Endodermal cell (in vitro differentiated cells): ENCODE data around the gene SDHC. TPM values are rescaled to one million over a fixed set of nuclear protein-coding genes. Genes with fewer than 3 reads are reported as not detected.
A peak's percentile ranks its signal among the peaks of the same experiment; 100 is the strongest.

Experiments used
- DNase-seq: peaks from one replicate; pipeline ENCODE4 v3.0.0-alpha.2; 2017
- H3K27ac ChIP-seq: 2 replicates; pipeline ENCODE4 v1.5.1; 2013; ENCODE audit warnings: mild to moderate bottlenecking, low read depth, low read length, moderate library complexity
- H3K27me3 ChIP-seq: 2 replicates; pipeline ENCODE4 v1.6.1; 2013; ENCODE audit warnings: mild to moderate bottlenecking, low read length, moderate library complexity; ENCODE audit not compliant: insufficient read depth, control insufficient read depth, poor library complexity, severe bottlenecking
- H3K36me3 ChIP-seq: 2 replicates; pipeline ENCODE4 v1.7.0; 2013; ENCODE audit warnings: mild to moderate bottlenecking, low read length, moderate library complexity; ENCODE audit not compliant: control insufficient read depth, insufficient read depth
- H3K4me1 ChIP-seq: one replicate; pipeline ENCODE4 v1.7.0; 2013; ENCODE audit warnings: low read length; ENCODE audit not compliant: control insufficient read depth, insufficient read depth
- H3K4me3 ChIP-seq: 2 replicates; pipeline ENCODE4 v1.5.1; 2013; ENCODE audit warnings: mild to moderate bottlenecking, low read length, moderate library complexity
- H3K9ac ChIP-seq: 2 replicates; pipeline ENCODE4 v1.6.1; 2013; ENCODE audit warnings: mild to moderate bottlenecking, low read length, moderate library complexity; ENCODE audit not compliant: poor library complexity, severe bottlenecking; ENCODE audit errors: extremely low read depth
- H3K9me3 ChIP-seq: 2 replicates; pipeline ENCODE4 v1.6.1; 2013; ENCODE audit warnings: mild to moderate bottlenecking, low read length, moderate library complexity; ENCODE audit not compliant: control insufficient read depth
- H3K27ac Mint-ChIP-seq: 2 replicates; pipeline ENCODE4 v1.8.0; 2020; ENCODE audit warnings: mixed read lengths
- H3K27me3 Mint-ChIP-seq: 2 replicates; pipeline ENCODE4 v1.8.0; 2021; ENCODE audit warnings: mild to moderate bottlenecking, mixed read lengths; ENCODE audit not compliant: insufficient read depth
- H3K36me3 Mint-ChIP-seq: 2 replicates; pipeline ENCODE4 v1.8.0; 2020; ENCODE audit warnings: low read depth, mixed read lengths
- H3K4me1 Mint-ChIP-seq: 2 replicates; pipeline ENCODE4 v1.8.0; 2020; ENCODE audit warnings: mixed read lengths
- H3K4me3 Mint-ChIP-seq: 2 replicates; pipeline ENCODE4 v1.8.0; 2020; ENCODE audit warnings: mild to moderate bottlenecking, moderate library complexity, mixed read lengths
- H3K9me3 Mint-ChIP-seq: 2 replicates; pipeline ENCODE4 v1.8.0; 2020; ENCODE audit warnings: mild to moderate bottlenecking, mixed read lengths
- CTCF ChIP-seq: fragments of 200-600 bp; sonication (generic); conservative IDR thresholded peaks from 2 replicates; pipeline ENCODE4 v1.5.0; 2021; ENCODE audit warnings: antibody characterized with exemption, mild to moderate bottlenecking
- WGBS, 2 experiments: methylation state at CpG; one replicate each; pipeline versions ENCODE4 v1.1.5 to v1.1.7; 2013; ENCODE audit warnings: missing lambda C conversion rate in 2 of 2, mixed read lengths in 1 of 2; ENCODE audit not compliant: insufficient coverage in 1 of 2, insufficient read length in 1 of 2; 5-methylcytosine and 5-hydroxymethylcytosine counted together
- total RNA-seq, 2 donors: library from RNA; stranded (reverse); fragmentation: NEBNext Ultra II Directional in 1 of 2; extraction: Animal tissue kit (Norgen Biotek cat#: 25700) in 1 of 2; gene quantifications; 2 replicates in 1 of 2; 3 replicates in 1 of 2; pipeline ENCODE4 v1.2.1, GENCODE V29; 2021

The SDHC gene
- total RNA-seq, 2 donors from 2014 or later = 270 to 296 TPM

DNA sequence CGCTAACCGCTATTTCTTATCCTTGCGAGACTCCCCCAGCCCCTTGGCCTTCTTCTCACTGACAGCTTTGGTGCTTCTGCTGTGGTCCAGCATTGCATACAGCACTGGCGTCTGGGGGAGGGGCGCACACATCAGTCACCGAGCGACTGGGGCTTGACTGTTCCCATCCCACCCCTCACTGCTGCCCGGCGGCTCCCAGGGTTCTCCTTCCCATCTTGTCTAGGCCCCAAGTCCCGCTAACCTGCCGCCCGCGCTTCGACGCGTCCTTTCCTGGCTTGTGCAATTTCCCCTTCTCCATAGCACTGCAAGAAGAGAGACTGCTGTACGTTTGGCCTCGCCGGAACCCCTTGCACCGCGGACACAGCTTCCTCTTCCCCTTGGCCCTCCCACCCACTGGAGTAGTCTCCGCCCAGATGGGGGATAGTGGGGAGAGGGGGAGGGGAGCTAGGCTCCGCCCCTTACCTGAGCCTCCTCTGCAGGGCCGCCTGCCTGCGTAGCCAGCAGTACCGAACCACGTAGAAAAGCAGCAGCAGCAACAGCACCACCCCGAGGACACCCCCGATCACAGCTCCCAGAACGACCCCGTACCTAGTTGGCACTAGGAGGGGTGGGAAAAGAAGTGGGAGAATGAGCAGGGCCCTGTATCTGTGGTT, 8.2 kb upstream of the SDHC start:
- 0 to 2% methylated on average over 7 to 31 of the region's 31 CpGs for WGBS, 2 experiments
- H3K27me3 Mint-ChIP-seq = peaks cover 12% of the 10 kb centered on the region
- peak overlapping the region; percentile 80 for H3K27ac Mint-ChIP-seq
- Histone ChIP-seq H3K9ac (peak overlapping the region; percentile 29), H3K9me3 (no peaks in the 10 kb centered on the region), H3K4me3 (peak overlapping the region; percentile 89), H3K27me3 (no peaks in the 10 kb centered on the region), H3K36me3 (no peaks in the 10 kb centered on the region), H3K4me1 (no peaks in the 10 kb centered on the region), H3K27ac (no peak overlapping the region)
- H3K4me3 Mint-ChIP-seq = peak overlapping the region; percentile 93
- DNase-seq = peak; percentile 99
- peak; percentile 77 for TF ChIP-seq CTCF
- H3K4me1 Mint-ChIP-seq = peaks cover 23% of the 10 kb centered on the region
- H3K36me3 Mint-ChIP-seq = no peaks in the 10 kb centered on the region
- no peaks in the 10 kb centered on the region for H3K9me3 Mint-ChIP-seq

DNA sequence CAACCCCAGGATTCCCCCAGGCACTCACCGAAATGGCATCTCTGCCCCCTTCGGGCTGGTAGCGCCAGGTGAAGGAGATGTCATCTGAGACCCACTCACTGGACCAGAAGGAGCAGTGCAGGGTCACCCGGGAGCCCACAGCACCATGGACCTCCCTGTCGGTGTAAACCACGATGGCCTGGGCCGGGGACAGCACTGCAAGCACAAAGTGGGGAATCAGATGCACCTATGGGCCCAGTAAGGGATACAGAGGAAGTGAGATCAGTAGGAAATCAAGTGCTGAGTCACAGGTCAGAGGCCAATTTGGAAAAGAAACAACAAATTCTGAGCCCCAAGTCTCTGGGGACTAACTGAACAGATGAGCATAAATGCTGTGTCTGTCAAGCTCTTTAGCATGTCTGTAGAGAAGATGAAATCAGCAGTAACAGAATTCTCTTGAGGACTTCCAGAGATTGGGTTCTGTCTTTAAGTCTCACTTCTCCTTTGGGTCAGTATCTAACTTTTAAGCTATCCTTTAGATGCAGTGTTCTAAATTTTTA, 6.9 kb upstream of the SDHC start:
- TF ChIP-seq CTCF = no peak
- Mint-ChIP-seq H3K27ac (no peak overlapping the region), H3K4me3 (no peak overlapping the region), H3K36me3 (no peaks in the 10 kb centered on the region), H3K9me3 (no peaks in the 10 kb centered on the region), H3K27me3 (peaks cover 14% of the 10 kb centered on the region), H3K4me1 (peaks cover 23% of the 10 kb centered on the region)
- WGBS, 2 experiments = 93% methylated on average over 7 of the region's 7 CpGs
- DNase-seq = no peak
- no peaks in the 10 kb centered on the region for H3K36me3 ChIP-seq
- H3K4me1 ChIP-seq = no peaks in the 10 kb centered on the region
- no peak overlapping the region for H3K27ac ChIP-seq
- H3K9me3 ChIP-seq = no peaks in the 10 kb centered on the region
- no peak overlapping the region for H3K9ac ChIP-seq
- H3K27me3 ChIP-seq = no peaks in the 10 kb centered on the region
- no peak overlapping the region for H3K4me3 ChIP-seq

DNA sequence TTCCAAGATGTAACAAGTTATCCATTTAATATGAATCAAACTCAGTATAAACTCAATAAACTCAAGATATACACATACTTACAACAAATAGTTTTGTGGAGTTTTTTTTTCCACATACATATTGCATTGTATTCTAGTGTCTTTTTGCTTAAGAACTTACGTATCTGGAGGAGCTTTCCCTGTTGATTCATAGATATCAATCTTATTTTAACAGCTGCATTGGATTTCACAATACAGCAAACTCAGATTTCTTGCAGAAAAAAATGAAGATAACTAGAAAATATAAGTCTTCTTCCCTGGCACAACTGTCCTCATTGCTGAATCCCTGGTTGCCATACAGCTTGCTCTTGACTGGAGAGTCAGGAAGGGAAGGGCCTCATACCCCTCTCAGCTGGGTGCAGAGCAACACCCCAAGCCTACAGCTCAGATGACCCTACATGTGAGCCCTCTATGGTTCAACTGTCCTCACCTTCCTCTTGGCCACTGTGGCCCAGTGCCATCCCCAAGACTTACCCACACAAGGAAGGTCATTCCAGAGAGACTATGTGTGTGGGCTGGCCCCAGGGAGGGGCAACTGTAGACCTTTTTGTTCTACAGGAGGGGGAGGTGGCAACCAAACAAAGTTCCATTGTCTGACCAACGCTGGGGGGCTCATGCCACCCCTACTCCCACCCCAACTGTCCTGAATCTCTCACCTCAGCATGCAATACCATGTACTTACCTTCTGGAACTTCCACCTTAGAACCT, 6.1 kb upstream of the SDHC start:
- H3K9ac ChIP-seq = no peak overlapping the region
- Mint-ChIP-seq H3K9me3 (no peaks in the 10 kb centered on the region), H3K4me3 (no peak overlapping the region), H3K27ac (peak overlapping the region; percentile 46), H3K27me3 (peaks cover 14% of the 10 kb centered on the region), H3K4me1 (peaks cover 23% of the 10 kb centered on the region), H3K36me3 (no peaks in the 10 kb centered on the region)
- no peak overlapping the region for H3K4me3 ChIP-seq
- DNase-seq = no peak
- no peaks in the 10 kb centered on the region for H3K9me3 ChIP-seq
- H3K36me3 ChIP-seq = no peaks in the 10 kb centered on the region
- no peak overlapping the region for H3K27ac ChIP-seq
- no peaks in the 10 kb centered on the region for H3K27me3 ChIP-seq
- 56 to 65% methylated on average over 1 to 2 of the region's 2 CpGs for WGBS, 2 experiments
- H3K4me1 ChIP-seq = no peaks in the 10 kb centered on the region
- no peak for TF ChIP-seq CTCF
